GM21381 (cell line): Measurements from ENCODE around the gene RASA3.

Source experiments
- ATAC-seq: cut with Tn5 transposase; IDR thresholded peaks from one replicate; pipeline ENCODE4 v1.9.1; 2021; ENCODE audit warnings: mild to moderate bottlenecking, moderate library complexity; ENCODE audit not compliant: unreplicated experiment

RASA3 gene

DNA sequence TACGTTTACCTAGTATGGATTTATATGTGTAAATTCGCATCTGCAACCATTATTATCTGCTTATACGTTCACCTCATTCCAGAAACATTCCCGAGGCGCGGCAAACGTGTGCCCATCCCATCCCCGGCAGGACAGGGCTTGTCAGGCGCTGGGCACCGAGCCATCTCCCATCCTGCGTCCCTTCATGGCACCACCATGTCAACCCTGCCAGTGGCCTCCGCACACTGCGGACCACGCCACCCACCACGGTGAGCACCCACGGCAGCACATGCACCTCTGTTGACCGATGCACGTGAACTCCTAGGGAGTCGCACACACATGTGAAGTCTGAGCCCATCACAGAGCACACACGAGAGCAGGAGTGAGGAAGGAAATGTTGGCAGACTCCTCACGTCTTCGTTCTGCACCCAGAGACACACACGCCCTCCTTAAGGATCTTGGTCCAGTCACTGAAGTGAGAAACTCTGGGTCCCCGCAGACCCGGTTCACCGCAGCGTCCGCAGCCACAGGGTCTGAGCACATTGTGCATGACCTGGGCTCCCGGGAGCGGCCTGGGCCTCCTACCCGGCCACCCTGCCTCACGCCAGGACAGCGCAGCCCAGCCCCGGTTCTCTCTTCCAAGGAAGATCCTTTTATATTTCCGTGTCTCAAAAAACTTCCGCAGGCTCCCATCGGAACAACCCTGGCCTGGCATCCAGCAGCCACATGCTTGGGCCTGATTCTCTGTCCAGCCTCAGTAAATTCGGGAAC lies 90.2 kb downstream of the RASA3 start:
- no peak for ATAC-seq

DNA sequence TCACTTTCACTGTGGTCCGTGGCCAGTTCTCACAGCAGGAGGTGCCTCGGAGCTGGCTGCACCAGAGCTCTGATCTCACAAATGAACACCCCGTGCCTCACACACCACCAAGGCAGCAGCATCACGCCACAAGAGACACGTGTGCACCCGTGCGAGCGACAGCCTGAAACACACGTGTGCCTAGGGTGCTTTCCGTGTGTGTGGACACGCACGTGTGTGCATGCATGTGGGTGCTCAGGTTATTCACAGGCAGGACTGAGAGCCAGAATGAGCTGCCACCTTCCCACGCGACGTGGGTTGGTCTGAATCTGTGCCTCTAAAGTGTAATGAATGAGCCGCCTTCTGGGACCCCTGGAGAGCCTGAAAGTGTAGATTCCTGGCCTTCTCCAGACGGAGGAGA lies 90.9 kb downstream of the RASA3 start:
- no peak for ATAC-seq

DNA sequence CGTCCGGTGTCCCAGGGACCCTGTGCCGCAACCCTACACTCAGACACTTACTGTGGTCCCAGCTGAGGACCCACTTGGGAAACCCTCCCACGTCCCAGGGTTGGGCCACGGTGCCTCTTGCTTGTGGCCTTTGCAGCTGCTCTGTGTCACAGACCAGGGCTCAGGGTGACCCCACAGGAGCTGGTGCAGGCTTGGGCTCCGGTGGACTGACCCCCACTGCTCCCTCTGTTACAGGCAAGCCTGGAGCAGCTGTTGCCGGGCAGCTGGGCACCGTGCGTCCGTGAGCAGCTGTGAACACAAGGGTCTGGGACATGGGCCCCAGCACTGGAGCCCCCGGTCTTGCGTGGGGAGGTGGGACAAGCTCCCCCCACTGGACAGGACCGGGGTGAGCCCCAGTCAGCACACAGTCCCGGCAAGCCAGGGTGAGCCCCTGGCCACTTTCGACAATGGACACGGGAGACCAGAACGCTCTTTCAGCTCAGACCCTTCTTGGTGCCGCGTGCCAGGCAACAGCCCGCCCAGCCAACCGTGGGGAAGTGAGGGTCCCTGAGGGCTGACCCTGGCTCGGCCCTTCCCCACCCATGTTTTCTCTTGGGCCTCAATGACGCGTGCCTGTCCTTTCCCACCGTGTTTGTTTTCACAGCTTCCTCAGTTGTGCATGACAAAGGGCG lies 92.8 kb downstream of the RASA3 start:
- no peak for ATAC-seq

DNA sequence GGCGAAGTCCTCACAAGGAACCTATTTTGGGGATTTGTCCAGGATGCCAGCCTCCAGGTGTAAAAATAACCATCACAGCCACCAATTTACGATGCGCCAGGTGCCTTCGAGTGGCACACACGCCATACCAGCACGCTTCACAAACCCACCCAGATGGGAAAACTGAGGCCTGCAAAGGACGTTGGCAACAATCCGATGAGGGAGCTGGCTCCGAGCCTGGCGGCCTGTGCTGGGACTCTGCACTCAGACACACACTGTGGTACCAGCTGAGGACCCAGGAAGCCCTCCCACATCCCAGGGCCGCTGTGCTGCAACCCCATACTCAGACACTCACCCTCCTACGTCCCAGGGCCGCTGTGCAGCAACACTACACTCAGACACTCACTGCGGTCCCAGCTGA lies 93.5 kb downstream of the RASA3 start:
- no peak for ATAC-seq

DNA sequence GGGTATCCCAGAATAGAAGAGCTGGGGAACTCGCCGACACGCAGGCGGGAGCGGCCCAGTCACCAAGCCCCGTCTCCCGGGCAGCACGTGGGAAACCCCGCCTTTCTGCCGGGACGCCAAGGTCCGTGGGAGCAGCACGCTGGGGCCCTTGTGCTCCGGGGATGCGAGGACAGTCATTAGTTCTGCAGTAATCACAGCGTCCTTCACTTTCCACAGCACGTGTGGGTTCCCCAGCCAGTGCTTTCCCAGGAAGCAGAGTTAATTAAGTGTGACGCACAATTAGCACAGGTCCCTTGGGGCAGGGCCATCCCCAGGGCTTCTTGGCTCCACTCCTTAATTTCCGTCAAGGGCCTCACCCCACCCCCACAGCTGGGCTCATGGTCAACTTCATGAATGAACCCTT lies 94.2 kb downstream of the RASA3 start:
- ATAC-seq = no peak

DNA sequence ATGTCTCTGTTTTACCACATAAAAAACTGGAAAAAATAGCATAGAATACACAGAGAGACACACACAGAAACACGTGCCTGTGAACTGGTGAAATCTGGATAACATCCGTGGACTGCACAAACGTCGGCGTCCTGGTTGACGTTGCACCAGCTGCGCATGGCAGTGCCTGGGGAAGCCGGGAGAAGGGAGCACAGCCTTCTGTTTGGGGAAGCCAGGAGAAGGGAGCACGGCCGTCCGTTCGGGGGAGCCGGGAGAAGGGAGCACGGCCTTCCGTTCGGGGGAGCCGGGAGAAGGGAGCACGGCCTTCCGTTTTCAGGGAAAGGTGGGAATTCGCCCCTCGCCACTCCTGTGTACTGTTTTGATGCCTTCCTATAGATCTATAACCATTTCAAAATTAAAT lies 94.7 kb downstream of the RASA3 start:
- ATAC-seq = no peak

DNA sequence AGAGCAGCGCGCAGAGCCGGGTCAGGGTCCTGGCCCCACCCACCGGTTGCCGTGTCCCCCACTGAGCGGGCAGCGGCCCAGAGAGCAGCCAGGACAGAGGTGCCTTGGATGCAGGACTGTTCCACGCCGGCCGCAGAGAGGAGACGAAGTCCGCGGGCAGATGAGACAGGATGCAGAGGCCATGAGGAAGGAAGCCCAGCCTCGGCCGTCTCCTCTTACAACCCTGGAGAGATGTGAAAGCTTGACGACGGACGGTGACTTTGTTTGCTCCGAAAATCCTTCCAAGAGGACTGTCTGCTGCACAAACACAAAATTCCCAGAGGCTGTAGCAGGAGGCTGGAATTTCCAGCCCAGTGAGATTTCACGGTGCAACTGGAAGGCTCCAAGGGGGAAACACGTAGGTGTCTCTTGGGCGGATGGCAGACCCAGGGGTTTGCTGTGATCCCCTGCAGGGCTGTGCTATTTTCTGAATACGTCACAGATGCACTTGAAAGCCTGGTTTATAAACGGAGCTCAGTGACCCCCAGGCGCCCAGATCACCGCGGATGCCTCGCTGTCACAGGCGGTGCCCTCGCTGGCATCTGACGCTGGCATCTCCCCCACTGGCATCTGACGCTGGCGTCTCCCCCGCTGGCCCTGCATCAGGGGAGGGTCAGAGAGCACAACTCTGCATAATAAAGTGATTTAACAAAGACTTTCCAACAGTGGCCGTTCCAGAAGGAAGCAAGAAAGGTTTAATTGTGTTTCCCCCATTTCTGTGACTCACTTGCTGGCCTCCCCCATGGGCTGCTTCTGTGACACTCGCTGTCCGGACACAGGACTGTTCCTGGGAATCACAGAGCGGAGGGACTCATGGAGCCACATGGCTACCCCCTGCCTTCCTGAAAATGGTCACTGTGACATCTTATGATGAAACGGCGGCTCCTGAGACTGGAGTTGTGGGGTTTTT lies 96.6 kb downstream of the RASA3 start:
- no peak for ATAC-seq

DNA sequence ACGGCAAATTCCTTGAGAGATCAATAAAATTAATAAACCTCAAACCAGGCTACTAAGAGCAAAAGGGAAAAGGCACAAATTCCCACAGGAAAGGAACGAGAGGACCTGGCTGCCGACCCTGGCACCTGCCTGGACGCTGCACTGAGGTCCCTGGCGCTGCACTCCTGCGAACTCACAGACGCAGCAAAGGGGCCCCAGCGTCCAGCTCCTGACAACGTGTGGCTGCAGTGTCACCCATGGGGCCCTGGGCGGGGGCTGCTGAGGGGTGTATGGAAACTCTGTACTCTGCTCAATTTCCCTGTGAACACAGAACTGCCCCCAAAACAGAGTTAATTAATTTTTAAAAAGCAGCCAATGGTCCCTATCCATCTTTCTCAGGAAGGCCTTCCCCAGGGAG lies 97.2 kb downstream of the RASA3 start:
- ATAC-seq = no peak

DNA sequence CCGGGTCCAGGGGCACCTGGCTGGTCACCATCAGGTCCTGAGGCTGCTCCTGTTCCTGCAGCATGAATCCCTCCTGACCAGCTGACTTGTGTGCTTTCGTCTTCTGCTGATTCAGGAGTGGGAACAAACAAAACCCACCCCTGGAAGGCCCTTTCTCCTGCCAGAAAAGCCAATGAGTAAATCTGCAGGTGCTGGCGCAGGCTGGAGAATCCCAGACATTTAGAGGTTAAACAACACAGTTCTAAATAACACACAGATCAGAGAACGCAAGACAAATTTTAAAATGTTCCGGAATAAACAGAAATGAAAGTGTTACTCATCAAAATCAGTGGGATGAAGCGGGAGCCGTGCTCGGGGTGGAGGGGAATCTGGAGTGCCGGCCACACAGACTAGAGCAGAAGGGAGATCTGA lies 97.9 kb downstream of the RASA3 start:
- ATAC-seq = no peak

DNA sequence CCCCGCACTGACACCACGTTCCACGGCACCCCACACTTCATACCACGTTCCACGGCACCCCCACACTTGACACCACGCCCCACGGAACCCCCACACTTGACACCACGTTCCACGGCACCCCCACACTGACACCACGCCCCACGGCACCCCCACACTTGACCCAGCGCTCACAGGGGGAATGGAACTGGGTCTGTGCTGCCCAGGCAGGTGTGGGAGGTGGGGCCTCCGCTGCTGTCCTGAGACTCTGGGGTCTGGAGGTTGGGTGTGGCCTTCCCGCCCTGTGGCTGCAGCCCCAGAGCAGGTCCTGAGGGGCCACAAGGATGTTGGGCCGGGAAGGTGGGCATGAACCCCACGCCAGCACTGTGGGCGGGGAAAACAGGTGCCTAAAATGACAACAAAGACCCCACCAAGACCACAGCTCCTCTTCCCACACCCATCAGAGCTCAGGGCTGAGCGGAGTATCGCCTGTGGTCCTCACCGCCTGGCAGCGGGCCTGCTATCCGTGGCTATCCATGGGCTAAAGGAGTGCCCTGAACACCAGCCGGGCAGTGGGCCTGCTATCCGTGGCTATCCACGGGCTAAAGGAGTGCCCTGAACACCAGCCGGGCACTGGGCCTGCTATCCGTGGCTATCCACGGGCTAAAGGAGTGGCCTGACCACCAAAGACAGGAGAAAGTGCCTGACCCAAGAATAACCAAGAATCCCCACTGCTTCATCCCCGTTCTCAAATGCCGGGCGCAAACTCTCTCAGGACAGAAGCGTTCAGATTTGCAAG lies 98.7 kb downstream of the RASA3 start:
- ATAC-seq = no peak

DNA sequence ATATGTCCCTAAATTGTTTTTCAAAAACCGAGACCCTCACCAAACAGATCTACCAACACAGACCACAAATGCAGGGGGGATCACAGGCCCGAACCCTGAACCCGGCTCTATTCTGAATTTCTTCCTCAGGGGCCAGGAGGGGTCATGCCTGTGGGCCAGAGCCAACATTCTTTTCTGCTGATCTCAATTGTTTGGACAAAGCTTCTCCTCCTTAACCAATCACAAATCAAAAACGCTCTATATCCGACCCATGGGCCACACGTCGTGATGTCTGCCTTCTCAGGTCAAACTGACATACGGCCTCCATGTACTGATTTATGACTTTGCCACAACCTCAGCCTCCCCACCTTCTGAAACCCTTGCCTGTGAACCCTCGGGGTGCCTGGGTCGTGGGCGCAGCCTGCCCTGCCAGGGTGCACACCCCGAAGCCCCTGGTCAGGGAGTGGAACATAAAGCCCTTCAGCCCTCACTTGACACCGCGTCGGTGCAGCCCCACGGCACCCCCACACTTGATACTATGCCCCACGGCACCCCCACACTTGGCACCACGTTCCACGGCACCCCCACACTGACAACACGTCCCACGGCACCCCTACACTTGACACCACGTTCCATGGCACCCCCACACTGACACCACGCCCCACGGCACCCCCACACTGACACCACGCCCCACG lies 100.2 kb downstream of the RASA3 start:
- ATAC-seq = no peak

DNA sequence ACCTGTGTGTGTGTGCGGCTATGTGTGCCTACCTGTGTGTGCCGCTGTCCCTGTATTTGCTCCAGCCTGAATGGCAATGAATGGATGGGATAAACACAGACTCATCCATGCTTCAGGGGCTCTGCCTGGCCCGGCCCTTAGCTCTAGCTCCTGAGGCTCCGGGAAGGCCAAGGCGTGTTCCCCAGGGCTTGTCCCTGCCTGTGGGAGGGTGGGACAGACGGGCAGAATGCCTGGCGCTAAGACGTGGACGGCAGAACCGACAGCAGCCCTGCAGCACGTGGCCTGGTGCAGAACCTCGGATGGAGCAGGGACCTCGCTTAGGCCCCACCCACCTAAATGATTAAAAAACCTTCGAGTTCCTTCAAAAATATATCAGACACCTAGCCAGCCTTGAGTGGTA lies 100.8 kb downstream of the RASA3 start:
- ATAC-seq = no peak

DNA sequence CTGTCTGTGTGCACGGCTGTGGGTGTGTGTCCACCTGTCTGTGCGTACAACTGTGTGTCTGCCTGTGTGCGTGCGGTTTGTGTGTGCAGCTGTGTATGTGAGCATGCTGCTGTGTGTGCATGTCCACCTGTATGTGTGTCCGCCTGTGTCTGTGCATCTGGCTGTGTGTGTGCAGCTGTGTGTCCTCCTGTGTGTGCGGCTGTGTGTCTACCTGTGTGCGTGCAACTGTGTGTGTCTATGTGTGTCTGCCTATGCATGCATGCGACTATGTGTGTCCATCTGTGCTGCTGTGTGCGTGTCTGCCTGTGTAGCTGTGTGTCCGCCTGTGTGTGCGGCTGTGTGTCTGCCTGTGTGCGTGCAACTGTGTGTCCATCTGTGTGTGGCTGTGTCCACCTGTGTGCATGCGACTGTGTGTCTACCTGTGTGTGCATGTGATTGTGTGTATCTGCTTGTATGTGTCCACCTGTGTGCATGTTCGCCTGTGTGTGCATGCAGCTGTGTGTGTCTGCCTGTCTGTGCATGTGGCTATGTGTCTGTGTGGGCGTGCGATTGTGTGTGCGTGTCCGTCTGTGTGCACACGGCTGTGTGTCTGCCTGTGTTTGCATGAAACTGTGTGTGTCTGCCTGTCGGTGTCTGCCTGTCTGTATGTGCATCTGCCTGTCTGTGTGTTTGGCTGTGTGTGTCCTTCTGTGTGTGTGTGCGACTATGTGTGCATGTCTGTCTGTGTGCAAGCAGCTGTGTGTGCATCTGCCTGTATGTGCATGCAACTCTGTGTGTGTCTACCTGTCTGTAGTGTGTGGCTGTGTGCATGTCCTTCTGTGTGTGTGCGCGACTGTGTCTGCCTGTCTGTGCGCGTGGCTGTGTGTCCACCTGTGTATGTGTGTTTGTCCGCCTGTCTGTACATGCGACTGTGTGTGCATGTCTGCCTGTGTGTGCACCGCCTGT lies 101.5 kb downstream of the RASA3 start:
- ATAC-seq = no peak

DNA sequence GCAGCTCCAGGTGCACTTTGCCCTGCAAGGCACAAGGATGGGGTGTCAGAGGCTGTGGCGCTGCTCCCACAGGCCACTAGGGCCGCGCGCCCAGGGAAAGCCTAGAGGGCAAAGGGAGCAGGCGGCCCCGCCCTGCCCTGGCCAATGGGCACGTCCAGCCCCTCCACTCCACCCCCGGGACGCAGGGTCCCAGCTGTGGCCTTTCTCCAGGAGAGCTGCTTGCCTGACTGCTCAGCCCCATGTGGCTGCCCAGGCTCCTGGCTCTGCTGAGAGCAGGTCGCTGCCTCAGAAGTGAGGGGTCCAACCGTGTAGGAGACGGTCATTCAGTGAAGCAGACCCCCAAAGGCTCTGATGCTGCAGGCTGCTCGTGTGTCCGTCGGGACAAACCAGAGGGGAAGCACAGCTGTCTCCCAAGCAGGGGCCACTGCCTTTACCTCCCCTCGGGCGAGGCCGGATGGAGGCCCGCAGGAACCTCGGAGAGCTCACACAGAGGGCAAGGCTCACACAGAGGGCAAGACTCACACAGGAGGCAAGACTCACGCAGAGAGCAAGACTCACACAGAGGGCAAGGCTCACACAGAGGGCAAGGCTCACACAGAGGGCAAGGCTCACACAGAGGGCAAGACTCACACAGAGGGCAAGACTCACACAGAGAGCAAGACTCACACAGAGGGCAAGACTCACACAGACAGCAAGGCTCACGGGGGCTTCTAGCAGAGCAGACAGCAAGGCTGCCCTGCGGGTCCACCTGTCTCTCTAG lies 102.4 kb downstream of the RASA3 start:
- no peak for ATAC-seq

DNA sequence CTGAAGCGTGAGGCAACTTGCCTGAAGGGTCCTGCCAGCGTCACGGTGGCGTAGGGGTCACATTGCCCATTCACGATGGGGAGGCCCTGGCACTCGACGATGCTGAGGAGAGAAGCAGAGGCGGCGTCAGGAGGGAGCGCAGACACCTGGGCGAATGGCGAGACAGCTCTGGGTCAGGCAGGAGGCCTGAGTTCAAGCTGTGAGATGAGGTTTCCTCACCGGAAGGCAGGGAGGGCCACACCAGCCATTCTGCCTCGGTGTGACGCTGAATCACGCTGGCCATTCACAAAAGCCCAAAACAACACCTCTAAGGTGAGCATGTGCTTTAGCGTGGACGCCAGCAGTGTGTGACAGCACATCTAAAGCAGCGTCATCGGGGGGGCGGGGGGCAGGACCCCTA lies 104.6 kb downstream of the RASA3 start:
- ATAC-seq = no peak

DNA sequence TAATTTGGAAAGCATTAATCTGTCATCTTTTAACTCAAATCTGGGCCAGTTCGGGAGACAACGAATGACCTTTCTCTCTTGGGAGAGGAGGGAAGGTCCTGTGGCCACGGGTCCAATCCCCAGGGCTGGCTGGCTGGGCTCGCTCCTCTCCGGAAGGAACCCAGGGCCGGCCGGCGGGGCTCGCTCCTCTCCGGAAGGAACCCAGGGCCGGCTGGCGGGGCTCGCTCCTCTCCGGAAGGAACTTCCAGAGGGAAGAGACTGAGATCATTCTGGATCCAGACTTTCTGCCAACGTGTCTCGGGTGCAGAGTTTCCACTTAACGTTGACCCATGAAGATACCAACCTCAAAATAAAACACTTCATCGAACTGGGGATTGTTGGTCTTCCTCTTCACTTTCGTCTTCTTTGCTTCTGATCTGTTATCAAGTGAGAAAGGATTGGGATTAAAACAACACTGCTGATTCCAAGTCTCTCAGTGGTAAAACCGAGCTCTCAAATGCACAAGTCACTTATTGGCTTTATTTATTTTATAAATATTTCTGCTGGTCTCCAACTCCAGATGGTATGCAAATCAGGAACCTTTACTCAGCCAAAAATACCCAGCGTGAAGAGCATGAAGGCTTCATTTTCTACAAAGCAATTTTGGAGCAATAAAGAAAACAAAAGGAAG lies 105.2 kb downstream of the RASA3 start:
- no peak for ATAC-seq

DNA sequence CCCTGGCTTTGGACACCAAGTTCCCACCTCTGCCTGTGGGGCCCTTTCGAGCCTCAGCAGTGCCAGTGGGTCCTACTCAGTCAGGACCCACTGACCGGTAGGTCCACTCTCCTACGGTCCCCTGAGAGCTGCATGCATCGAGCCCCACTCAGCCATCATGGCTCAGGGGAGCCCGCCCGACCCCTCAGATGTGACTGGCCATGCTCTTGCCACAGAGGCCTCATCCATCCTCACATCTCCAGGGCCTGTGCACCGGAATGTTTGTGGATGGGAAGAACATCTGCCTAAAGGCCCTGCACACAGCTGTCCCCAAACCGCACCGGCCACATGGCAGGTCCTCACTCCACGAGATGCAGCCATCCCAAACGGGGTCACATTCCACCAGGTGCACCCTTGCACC lies 105.9 kb downstream of the RASA3 start:
- ATAC-seq = no peak
